GM12892 (cell line): ENCODE measurements around the gene CNTNAP2.

Experiments used
- POLR2A ChIP-seq: IDR thresholded peaks from 2 replicates; pipeline ENCODE4 v1.6.1; 2011; ENCODE audit warnings: low read depth, low read length, control low read depth
- POLR2AphosphoS5 ChIP-seq: IDR thresholded peaks from 2 replicates; pipeline ENCODE4 v1.6.1; 2011; ENCODE audit warnings: low read depth, low read length, control low read depth
- TAF1 ChIP-seq: IDR thresholded peaks from 2 replicates; pipeline ENCODE4 v1.6.1; 2011; ENCODE audit warnings: low read depth, mild to moderate bottlenecking, control low read depth, low read length, borderline replicate concordance

DNA sequence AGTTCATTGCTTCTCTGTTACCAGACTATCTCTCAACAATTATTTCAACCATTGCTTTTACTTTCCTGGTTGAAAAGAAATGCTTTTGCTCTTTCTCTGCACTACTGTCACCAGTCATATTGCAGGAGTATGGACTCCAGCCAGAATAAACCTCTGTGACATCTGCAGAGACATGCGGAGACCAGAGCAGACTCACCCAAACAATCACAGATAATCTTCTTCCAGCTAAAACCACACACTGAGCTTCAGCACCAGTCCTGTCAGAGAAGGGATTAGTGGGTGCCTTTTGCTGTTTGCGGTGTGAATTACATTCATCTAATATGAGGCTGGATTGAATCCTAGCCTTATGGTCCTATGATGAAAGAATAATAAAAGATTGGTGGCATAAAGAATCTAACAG is 258.6 kb downstream of the CNTNAP2 start:
- TF ChIP-seq POLR2A (no peak), TAF1 (no peak), POLR2AphosphoS5 (no peak)
